Stimulated activated CD4-positive, alpha-beta T cell treated with anti-CD3 and anti-CD28 coated beads, Interleukin-1b, Interleukin-23, amount 100 ng/mL, for 4 hours (primary cell): ENCODE measurements around the gene TPD52L1.

Experiments used
- DNase-seq, 2 donors: peaks; one replicate each; pipeline ENCODE4 v3.0.0-alpha.2; 2020; ENCODE audit warnings: low read depth in 2 of 2

TPD52L1 gene

GRCh38 chr6:125304970-125305660 lies 151.5 kb downstream of the TPD52L1 start:
- no peak for DNase-seq

DNA sequence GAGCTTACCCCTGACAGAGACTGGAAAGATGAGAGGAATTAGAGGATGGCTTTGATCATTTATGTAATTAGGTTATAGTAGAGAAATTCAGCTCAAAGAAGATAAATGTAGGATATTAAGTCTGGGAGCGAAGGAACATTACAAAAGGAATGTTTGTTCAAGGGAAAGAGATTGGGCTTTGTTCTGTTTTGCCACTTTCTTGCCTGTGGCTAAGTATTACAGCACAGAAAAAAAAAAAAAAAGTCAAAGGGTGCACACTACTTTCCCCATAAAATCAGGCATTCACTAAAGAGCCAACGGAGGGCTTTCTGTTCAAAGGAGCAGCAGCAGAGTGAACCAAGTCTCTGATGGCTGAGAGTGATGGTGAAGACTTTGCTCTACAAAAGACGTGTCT lies 153.2 kb downstream of the TPD52L1 start:
- no peak for DNase-seq

DNA sequence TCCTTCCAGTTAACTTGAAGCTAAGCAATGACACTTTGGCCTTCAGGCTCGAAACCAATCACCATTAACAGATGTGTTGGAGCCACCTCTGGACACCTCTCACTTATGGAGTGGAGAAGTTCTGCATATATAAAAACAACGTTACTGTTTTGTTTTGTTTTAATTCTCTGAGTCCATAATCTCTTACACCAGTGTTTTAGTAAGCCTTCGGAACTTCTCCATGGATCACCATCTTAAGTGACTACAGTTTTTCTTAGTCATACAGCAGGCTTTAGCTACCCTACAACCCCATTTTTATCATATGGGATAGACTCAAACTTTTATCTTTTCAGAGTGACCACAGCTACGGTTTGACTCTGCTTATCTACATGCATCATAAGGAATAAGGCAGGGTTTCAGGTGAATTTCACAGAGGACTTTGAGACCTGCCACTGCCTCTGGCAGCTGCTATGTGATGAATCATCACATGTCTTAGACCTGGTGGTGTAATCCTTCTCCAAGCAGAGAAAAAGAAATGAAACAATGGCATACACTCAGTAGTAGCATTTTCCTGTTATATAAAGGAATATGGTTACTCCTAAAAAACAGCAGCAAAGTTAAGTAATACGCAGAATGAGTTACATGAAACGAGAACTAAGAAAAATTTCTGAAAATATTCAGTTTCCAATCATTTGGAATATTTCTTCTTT lies 153.7 kb downstream of the TPD52L1 start:
- no peak for DNase-seq

DNA sequence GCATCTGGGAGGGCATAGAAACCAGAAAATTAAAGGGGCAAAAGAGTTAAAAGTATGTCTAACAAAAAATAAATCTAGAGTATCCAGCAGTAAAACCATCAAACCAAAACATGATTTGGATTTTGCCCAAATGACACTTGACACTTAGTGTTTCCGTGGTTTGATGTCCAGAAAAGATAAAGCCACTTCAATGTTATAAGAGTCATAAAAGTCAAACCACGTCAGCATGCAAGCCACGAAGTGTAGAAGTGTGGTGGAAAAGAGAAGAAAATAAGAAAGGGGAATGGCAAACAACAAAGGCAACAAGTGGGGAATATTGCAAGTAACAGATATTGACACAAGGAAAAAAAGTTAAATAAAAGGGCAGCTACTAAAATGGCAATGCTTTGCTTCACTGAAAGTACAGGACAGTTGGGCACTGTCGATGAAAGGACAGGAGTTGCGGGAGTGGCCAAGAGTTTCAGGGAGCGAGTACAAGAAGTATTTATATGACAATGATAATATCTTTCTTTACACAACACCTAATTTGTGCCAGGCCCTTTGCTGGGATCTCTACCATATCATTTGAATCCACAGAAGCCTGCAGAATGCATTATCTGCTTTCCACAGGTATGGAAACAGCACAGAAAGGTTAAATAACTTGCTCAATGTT lies 154.5 kb downstream of the TPD52L1 start:
- no peak for DNase-seq

DNA sequence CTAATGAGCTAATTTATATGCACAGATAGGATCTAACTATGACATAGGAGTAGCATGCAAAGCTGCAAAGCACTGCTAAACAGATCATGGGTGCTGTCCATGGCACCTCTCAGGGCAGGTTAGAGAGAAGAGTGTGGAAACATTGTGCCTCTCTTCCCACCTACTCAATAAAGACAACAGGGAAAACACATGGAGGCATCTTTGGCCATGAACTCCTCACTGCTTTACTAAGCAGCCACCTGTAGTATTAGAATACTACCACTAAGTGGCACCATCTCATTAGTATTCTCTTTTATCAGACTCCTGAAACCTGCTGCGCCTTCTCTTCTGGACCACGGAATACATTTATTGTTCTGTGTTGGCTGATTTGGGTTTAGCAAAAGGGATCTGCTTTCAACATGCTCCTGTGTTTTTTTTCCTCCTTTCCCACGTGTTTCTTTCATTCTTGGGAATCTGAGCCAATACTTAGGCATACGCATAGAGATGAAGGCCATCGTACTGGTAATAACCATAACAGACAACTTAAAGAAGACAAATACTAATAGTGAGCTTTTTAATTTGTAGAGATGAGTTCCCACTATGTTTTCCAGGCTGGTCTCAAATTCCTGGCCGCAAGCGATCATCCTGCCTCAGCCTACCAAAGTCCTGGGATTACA lies 157.5 kb downstream of the TPD52L1 start:
- no peak for DNase-seq

DNA sequence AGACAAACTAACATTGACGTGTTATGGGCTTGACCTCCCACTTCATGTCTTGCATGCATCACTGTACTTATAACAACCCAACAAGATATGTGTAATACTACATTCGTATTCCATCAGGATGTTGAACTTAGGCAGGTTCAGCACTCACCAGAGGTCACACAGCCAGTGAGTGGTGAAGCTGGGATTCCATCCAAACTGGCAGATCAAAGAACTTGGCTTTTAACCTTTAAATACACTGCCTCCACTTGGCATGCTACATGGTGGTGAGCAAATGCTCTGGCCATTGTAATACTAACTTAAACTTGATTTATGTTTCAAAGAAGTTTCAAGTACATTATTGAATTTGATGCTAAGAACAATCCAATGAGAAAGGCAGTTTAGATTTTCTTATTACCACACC lies 158.9 kb downstream of the TPD52L1 start:
- DNase-seq, result no peak

- DNase-seq, result no peak
Observed at GRCh38 chr6:125312950-125313349, 159.4 kb downstream of the TPD52L1 start.
